ENCODE measurements around the gene RNF180. TPM values are rescaled to one million over a fixed set of nuclear protein-coding genes. Genes with fewer than 3 reads are reported as not detected.
"Not testable (repeated sequence)": the region's sequence is repeated elsewhere in the genome, so short reads cannot be mapped to it uniquely, and the experiment has no call there.

RNF180 gene
- total RNA-seq, 2 experiments from 2014 or later: not detected

- H3K4me1 Mint-ChIP-seq; POLR2A ChIA-PET; H3K36me3 Mint-ChIP-seq (ENCODE audit: low read depth); CTCF ChIA-PET; H3K27me3 Mint-ChIP-seq; DNase-seq; H3K4me3 Mint-ChIP-seq; H3K27ac Mint-ChIP-seq: not testable (repeated sequence)
- peaks cover 15% of the 10 kb centered on the region for H3K9me3 Mint-ChIP-seq
Observed at GRCh38 chr5:64407103-64407825, 241.6 kb downstream of the RNF180 start.

DNA sequence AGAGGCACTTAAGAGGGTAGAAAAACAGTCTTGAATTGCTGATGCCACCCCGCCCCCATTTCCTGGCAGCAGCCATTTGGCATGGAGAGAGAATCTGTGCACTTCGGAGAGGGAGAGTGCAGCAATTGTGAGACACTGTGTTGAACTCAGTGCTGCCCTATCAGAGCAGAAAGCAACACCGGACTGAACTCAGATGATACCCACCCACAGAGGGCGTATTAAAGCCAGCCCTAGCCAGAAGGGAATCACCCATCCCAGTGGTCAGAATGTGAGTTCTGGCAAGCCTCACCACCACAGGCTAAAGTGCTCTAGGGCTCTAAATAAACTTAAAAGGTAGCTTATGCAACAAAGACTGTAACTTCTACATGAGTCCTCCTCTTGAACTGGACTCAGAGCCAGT is 251.7 kb downstream of the RNF180 start:
- Mint-ChIP-seq H3K9me3 (peaks cover 2% of the 10 kb centered on the region), H3K27ac (no peak overlapping the region), H3K4me1 (no peaks in the 10 kb centered on the region), H3K4me3 (no peak overlapping the region), H3K36me3 (ENCODE audit: low read depth) (no peaks in the 10 kb centered on the region), H3K27me3 (no peaks in the 10 kb centered on the region)
- no peak for DNase-seq
- ChIA-PET POLR2A (no interaction called here), CTCF (no interaction called here)

- DNase-seq: no peak
- H3K4me3 Mint-ChIP-seq: no peak overlapping the region
- H3K27me3 Mint-ChIP-seq: no peaks in the 10 kb centered on the region
- CTCF ChIA-PET: no interaction called here
- H3K36me3 Mint-ChIP-seq (ENCODE audit: low read depth): no peaks in the 10 kb centered on the region
- H3K9me3 Mint-ChIP-seq: peaks cover 2% of the 10 kb centered on the region
- POLR2A ChIA-PET: no interaction called here
- no peak overlapping the region for H3K27ac Mint-ChIP-seq
- H3K4me1 Mint-ChIP-seq: no peaks in the 10 kb centered on the region
Observed at GRCh38 chr5:64418013-64418412, 252.4 kb downstream of the RNF180 start.

Other genes with a start within 250 kb of the RNF180 start
- gene HTR1A, start 203.4 kb upstream of the RNF180 start, total RNA-seq: not detected